H54 (cell line): ENCODE results near the gene MAST2.

ENCODE experiments used
- DNase-seq: peaks from one replicate; pipeline ENCODE4 v3.0.0; 2011; ENCODE audit warnings: low spot score, mixed read lengths; ENCODE audit not compliant: insufficient read length
- FAIRE-seq: peaks from 3 replicates; lab custom pipeline; 2011; peaks lifted over from hg19 to GRCh38; lab: Jason Lieb, UNC
- POLR2A ChIP-seq: IDR thresholded peaks from 2 replicates; pipeline ENCODE4 v1.6.1; 2011; ENCODE audit warnings: low read depth, mild to moderate bottlenecking, low read length

MAST2 gene

GRCh38 chr1:45973121-45973520 is 169.7 kb downstream of the MAST2 start:
- FAIRE-seq, result no peak
- TF ChIP-seq POLR2A, result no peak
- DNase-seq, result no peak

- DNase-seq (no peak), FAIRE-seq (no peak)
- no peak for TF ChIP-seq POLR2A
These were observed 171.3 kb downstream of the MAST2 start for GRCh38 chr1:45974541-45975269.

GRCh38 chr1:45976623-45977022 is 173.2 kb downstream of the MAST2 start:
- FAIRE-seq (no peak), DNase-seq (no peak)
- TF ChIP-seq POLR2A, result no peak

GRCh38 chr1:45979074-45979777 is 175.8 kb downstream of the MAST2 start:
- FAIRE-seq (no peak), DNase-seq (no peak)
- TF ChIP-seq POLR2A, result no peak

- TF ChIP-seq POLR2A, result no peak
- FAIRE-seq (no peak), DNase-seq (no peak)
These were observed 176.4 kb downstream of the MAST2 start for GRCh38 chr1:45979778-45980176.

- FAIRE-seq, result no peak
- TF ChIP-seq POLR2A, result no peak
- DNase-seq, result no peak
These were observed 178.9 kb downstream of the MAST2 start for GRCh38 chr1:45982359-45982758.

- FAIRE-seq (no peak), DNase-seq (no peak)
- no peak for TF ChIP-seq POLR2A
These were observed 180.6 kb downstream of the MAST2 start for GRCh38 chr1:45983967-45984366.

GRCh38 chr1:45987204-45987603 is 183.8 kb downstream of the MAST2 start:
- no peak for TF ChIP-seq POLR2A
- no peak for FAIRE-seq
- no peak for DNase-seq

GRCh38 chr1:45989249-45989648 is 185.8 kb downstream of the MAST2 start:
- FAIRE-seq (peak; percentile 30), DNase-seq (no peak)
- TF ChIP-seq POLR2A, result no peak

GRCh38 chr1:45994423-45994822 is 191.0 kb downstream of the MAST2 start:
- TF ChIP-seq POLR2A, result no peak
- DNase-seq (no peak), FAIRE-seq (no peak)

GRCh38 chr1:45995298-45995697 is 191.9 kb downstream of the MAST2 start:
- peak; percentile 43 for FAIRE-seq
- TF ChIP-seq POLR2A, result no peak

GRCh38 chr1:45998020-45998617 is 194.7 kb downstream of the MAST2 start:
- FAIRE-seq (no peak), DNase-seq (no peak)
- no peak for TF ChIP-seq POLR2A

More at GRCh38 chr1:45995298-45995697, 191.9 kb downstream of the MAST2 start:
- no peak for DNase-seq

- TF ChIP-seq POLR2A, result no peak
- FAIRE-seq (no peak), DNase-seq (no peak)
These were observed 196.1 kb downstream of the MAST2 start for GRCh38 chr1:45999507-45999906.

- no peak for TF ChIP-seq POLR2A
- no peak for FAIRE-seq
- no peak for DNase-seq
These were observed 197.8 kb downstream of the MAST2 start for GRCh38 chr1:46001081-46001785.
